ENCODE measurements around the gene TYW3.

DNA sequence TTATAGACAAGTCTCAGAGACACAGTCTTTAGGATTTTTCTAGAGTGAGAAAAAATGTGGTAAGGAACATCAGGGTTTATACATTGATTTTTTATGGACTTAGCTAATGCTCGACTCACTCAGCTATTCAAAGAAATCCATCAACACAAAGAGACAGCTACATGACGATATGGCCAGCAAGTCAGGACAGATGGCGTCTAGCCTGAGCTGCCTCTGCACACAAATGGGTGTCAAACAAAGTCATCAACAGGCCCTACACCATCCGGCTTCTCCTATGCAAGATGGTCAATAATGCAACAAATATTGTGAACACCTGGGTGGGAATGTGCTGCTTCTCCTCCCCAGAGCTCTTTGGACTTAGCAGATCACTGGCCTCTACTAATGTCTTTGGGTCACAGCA lies 46.0 kb upstream of the TYW3 start:
- TF ChIP-seq, protein P1, sequence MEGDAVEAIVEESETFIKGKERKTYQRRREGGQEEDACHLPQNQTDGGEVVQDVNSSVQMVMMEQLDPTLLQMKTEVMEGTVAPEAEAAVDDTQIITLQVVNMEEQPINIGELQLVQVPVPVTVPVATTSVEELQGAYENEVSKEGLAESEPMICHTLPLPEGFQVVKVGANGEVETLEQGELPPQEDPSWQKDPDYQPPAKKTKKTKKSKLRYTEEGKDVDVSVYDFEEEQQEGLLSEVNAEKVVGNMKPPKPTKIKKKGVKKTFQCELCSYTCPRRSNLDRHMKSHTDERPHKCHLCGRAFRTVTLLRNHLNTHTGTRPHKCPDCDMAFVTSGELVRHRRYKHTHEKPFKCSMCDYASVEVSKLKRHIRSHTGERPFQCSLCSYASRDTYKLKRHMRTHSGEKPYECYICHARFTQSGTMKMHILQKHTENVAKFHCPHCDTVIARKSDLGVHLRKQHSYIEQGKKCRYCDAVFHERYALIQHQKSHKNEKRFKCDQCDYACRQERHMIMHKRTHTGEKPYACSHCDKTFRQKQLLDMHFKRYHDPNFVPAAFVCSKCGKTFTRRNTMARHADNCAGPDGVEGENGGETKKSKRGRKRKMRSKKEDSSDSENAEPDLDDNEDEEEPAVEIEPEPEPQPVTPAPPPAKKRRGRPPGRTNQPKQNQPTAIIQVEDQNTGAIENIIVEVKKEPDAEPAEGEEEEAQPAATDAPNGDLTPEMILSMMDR (IDR thresholded peaks at IDR 0.05; ENCODE audit: low read depth, low read length), result no peak
- no peak for TF ChIP-seq EZH2phosphoT487 (IDR thresholded peaks at IDR 0.05; ENCODE audit: low read depth)

Measured in OCI-LY3 (cell line).